Astrocyte of the hippocampus (primary cell): Measurements from ENCODE around the gene AQP9.

Experiments used
- DNase-seq: peaks from one replicate; pipeline ENCODE4 v3.0.0; 2011; ENCODE audit warnings: low read depth, low spot score

AQP9 gene

GRCh38 chr15:58138106-58138505 is at the start of gene AQP9:
Gene AQP9 (plus strand): TSS chr15:58138381. CDS start chr15:58138566, 185 bp downstream.
- no peak for DNase-seq

- DNase-seq = no peak
Measured at GRCh38 chr15:58095415-58095814, 42.8 kb upstream of the AQP9 start.

GRCh38 chr15:58096529-58097084 is 41.6 kb upstream of the AQP9 start:
- DNase-seq = no peak

- no peak for DNase-seq
Measured at GRCh38 chr15:58103482-58103881, 34.7 kb upstream of the AQP9 start.

- DNase-seq = no peak
Measured at GRCh38 chr15:58108117-58108516, 30.1 kb upstream of the AQP9 start.

GRCh38 chr15:58109419-58109818 is 28.8 kb upstream of the AQP9 start:
- DNase-seq = no peak

- no peak for DNase-seq
Measured at GRCh38 chr15:58110999-58111717, 27.0 kb upstream of the AQP9 start.

- no peak for DNase-seq
Measured at GRCh38 chr15:58111718-58112104, 26.5 kb upstream of the AQP9 start.

- DNase-seq = peak; percentile 23
Measured at GRCh38 chr15:58113358-58113757, 24.8 kb upstream of the AQP9 start.

- DNase-seq = no peak
Measured at GRCh38 chr15:58114388-58114787, 23.8 kb upstream of the AQP9 start.

GRCh38 chr15:58114812-58115211 is 23.4 kb upstream of the AQP9 start:
- no peak for DNase-seq

GRCh38 chr15:58115692-58116091 is 22.5 kb upstream of the AQP9 start:
- no peak for DNase-seq

- DNase-seq = no peak
Measured at GRCh38 chr15:58117619-58118018, 20.6 kb upstream of the AQP9 start.

- no peak for DNase-seq
Measured at GRCh38 chr15:58118272-58118671, 19.9 kb upstream of the AQP9 start.

- no peak for DNase-seq
Measured at GRCh38 chr15:58119016-58119415, 19.2 kb upstream of the AQP9 start.

GRCh38 chr15:58124585-58124984 is 13.6 kb upstream of the AQP9 start:
- DNase-seq = no peak

GRCh38 chr15:58125333-58125732 is 12.8 kb upstream of the AQP9 start:
- no peak for DNase-seq

- no peak for DNase-seq
Measured at GRCh38 chr15:58134886-58135285, 3.3 kb upstream of the AQP9 start.

- no peak for DNase-seq
Measured at GRCh38 chr15:58135511-58136174, 2.5 kb upstream of the AQP9 start.

- DNase-seq = no peak
Measured at GRCh38 chr15:58136731-58137130, 1.4 kb upstream of the AQP9 start.

GRCh38 chr15:58137686-58138085 is 495 bp upstream of the AQP9 start:
- DNase-seq = no peak

GRCh38 chr15:58139276-58139988 is 1.3 kb downstream of the AQP9 start:
- no peak for DNase-seq
